NT2/D1 (cell line): ENCODE measurements around the gene MUC2.

Experiments
- SUZ12 ChIP-seq: IDR thresholded peaks from 2 replicates; pipeline ENCODE4 v1.6.1; 2011; ENCODE audit not compliant: insufficient read length, insufficient read depth; ENCODE audit errors: extremely low read depth
- YY1 ChIP-seq: IDR thresholded peaks from 2 replicates; pipeline ENCODE4 v1.6.1; 2011; ENCODE audit not compliant: insufficient read length, insufficient read depth
- ZNF274 ChIP-seq: IDR thresholded peaks from 2 replicates; pipeline ENCODE4 v1.6.1; 2011; ENCODE audit warnings: mild to moderate bottlenecking, low read depth, low read length

DNA sequence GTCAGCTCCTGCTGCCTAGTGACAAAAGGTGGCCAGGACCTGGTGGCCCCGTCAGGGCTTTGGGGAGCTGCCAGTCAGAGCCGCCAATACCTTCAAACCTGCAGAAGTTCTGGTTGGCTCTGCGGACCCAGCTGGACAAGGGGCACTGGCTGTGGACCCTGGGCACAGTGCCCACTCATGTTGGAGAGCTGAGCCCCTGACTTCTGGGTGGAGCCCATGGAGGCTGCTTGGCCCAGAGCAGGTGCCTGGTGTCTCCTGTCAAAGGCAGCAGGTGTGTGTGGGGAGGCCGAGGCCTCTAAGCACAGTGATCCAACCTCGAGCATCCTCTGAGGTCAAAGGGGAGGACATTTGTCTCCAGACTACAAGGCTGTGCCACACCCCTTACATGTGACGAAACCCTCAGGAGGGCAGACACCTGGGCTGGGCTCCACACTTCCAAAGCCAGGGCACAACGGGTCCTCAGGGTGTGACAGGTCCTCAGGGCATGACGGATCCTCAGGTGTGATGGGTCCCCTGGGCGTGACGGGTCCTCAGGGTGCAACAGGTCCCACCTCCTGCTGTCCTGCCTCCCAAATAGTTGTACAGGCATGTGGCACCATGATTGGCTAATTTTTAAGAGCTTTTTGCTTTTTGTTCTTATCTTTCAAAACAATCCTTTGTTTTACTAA, 37.0 kb downstream of the MUC2 start:
- TF ChIP-seq ZNF274 (no peak), YY1 (no peak), SUZ12 (no peak)
